ENCODE results near the gene KCNQ1.

Gene KCNQ1

GRCh38 chr11:2752923-2753322 is 308.1 kb downstream of the KCNQ1 start:
- no peak overlapping the region for H3K27ac ChIP-seq (ENCODE audit: insufficient read depth, low read length, poor library complexity, severe bottlenecking)
- H3K36me3 ChIP-seq (ENCODE audit: control insufficient read depth, insufficient read depth, low read length): no peaks in the 10 kb centered on the region
- no peaks in the 10 kb centered on the region for H3K27me3 ChIP-seq (replicated peaks; ENCODE audit: control insufficient read depth, insufficient read depth, low read length, poor library complexity, severe bottlenecking)
- H3K4me3 ChIP-seq (ENCODE audit: insufficient read depth, low read depth, low read length, poor library complexity, severe bottlenecking): no peak overlapping the region
- no peak for DNase-seq
- H3K9me3 ChIP-seq (ENCODE audit: control insufficient read depth, low read length): no peaks in the 10 kb centered on the region
- no peaks in the 10 kb centered on the region for H3K4me1 ChIP-seq (ENCODE audit: control insufficient read depth, insufficient read depth, low read length, poor library complexity, severe bottlenecking)

- Histone ChIP-seq H3K4me3 (ENCODE audit: insufficient read depth, low read depth, low read length, poor library complexity, severe bottlenecking) (no peak overlapping the region), H3K4me1 (ENCODE audit: control insufficient read depth, insufficient read depth, low read length, poor library complexity, severe bottlenecking) (no peaks in the 10 kb centered on the region), H3K36me3 (ENCODE audit: control insufficient read depth, insufficient read depth, low read length) (no peaks in the 10 kb centered on the region), H3K27ac (ENCODE audit: insufficient read depth, low read length, poor library complexity, severe bottlenecking) (no peak overlapping the region), H3K9me3 (ENCODE audit: control insufficient read depth, low read length) (no peaks in the 10 kb centered on the region), H3K27me3 (replicated peaks; ENCODE audit: control insufficient read depth, insufficient read depth, low read length, poor library complexity, severe bottlenecking) (no peaks in the 10 kb centered on the region)
- DNase-seq: no peak
Measured at GRCh38 chr11:2754008-2754407, 309.2 kb downstream of the KCNQ1 start.

GRCh38 chr11:2755071-2755470 is 310.3 kb downstream of the KCNQ1 start:
- no peak for DNase-seq
- H3K4me3 ChIP-seq (ENCODE audit: insufficient read depth, low read depth, low read length, poor library complexity, severe bottlenecking): no peak overlapping the region
- no peaks in the 10 kb centered on the region for H3K9me3 ChIP-seq (ENCODE audit: control insufficient read depth, low read length)
- no peak overlapping the region for H3K27ac ChIP-seq (ENCODE audit: insufficient read depth, low read length, poor library complexity, severe bottlenecking)
- H3K27me3 ChIP-seq (replicated peaks; ENCODE audit: control insufficient read depth, insufficient read depth, low read length, poor library complexity, severe bottlenecking): no peaks in the 10 kb centered on the region
- H3K4me1 ChIP-seq (ENCODE audit: control insufficient read depth, insufficient read depth, low read length, poor library complexity, severe bottlenecking): no peaks in the 10 kb centered on the region
- no peaks in the 10 kb centered on the region for H3K36me3 ChIP-seq (ENCODE audit: control insufficient read depth, insufficient read depth, low read length)

- H3K36me3 ChIP-seq (ENCODE audit: control insufficient read depth, insufficient read depth, low read length): no peaks in the 10 kb centered on the region
- H3K9me3 ChIP-seq (ENCODE audit: control insufficient read depth, low read length): no peaks in the 10 kb centered on the region
- no peak for DNase-seq
- no peaks in the 10 kb centered on the region for H3K27me3 ChIP-seq (replicated peaks; ENCODE audit: control insufficient read depth, insufficient read depth, low read length, poor library complexity, severe bottlenecking)
- H3K27ac ChIP-seq (ENCODE audit: insufficient read depth, low read length, poor library complexity, severe bottlenecking): no peak overlapping the region
- no peaks in the 10 kb centered on the region for H3K4me1 ChIP-seq (ENCODE audit: control insufficient read depth, insufficient read depth, low read length, poor library complexity, severe bottlenecking)
- H3K4me3 ChIP-seq (ENCODE audit: insufficient read depth, low read depth, low read length, poor library complexity, severe bottlenecking): no peak overlapping the region
Measured at GRCh38 chr11:2758751-2759150, 313.9 kb downstream of the KCNQ1 start.

GRCh38 chr11:2759228-2760195 is 314.7 kb downstream of the KCNQ1 start:
- Histone ChIP-seq H3K4me1 (ENCODE audit: control insufficient read depth, insufficient read depth, low read length, poor library complexity, severe bottlenecking) (no peaks in the 10 kb centered on the region), H3K4me3 (ENCODE audit: insufficient read depth, low read depth, low read length, poor library complexity, severe bottlenecking) (no peak overlapping the region), H3K36me3 (ENCODE audit: control insufficient read depth, insufficient read depth, low read length) (no peaks in the 10 kb centered on the region), H3K9me3 (ENCODE audit: control insufficient read depth, low read length) (no peaks in the 10 kb centered on the region), H3K27ac (ENCODE audit: insufficient read depth, low read length, poor library complexity, severe bottlenecking) (no peak overlapping the region), H3K27me3 (replicated peaks; ENCODE audit: control insufficient read depth, insufficient read depth, low read length, poor library complexity, severe bottlenecking) (no peaks in the 10 kb centered on the region)
- DNase-seq: no peak

- H3K36me3 ChIP-seq (ENCODE audit: control insufficient read depth, insufficient read depth, low read length): no peaks in the 10 kb centered on the region
- H3K4me1 ChIP-seq (ENCODE audit: control insufficient read depth, insufficient read depth, low read length, poor library complexity, severe bottlenecking): no peaks in the 10 kb centered on the region
- no peak overlapping the region for H3K4me3 ChIP-seq (ENCODE audit: insufficient read depth, low read depth, low read length, poor library complexity, severe bottlenecking)
- H3K27ac ChIP-seq (ENCODE audit: insufficient read depth, low read length, poor library complexity, severe bottlenecking): no peak overlapping the region
- DNase-seq: no peak
- no peaks in the 10 kb centered on the region for H3K27me3 ChIP-seq (replicated peaks; ENCODE audit: control insufficient read depth, insufficient read depth, low read length, poor library complexity, severe bottlenecking)
- H3K9me3 ChIP-seq (ENCODE audit: control insufficient read depth, low read length): no peaks in the 10 kb centered on the region
Measured at GRCh38 chr11:2760196-2760871, 315.5 kb downstream of the KCNQ1 start.

GRCh38 chr11:2761131-2762030 is 316.6 kb downstream of the KCNQ1 start:
- H3K4me3 ChIP-seq (ENCODE audit: insufficient read depth, low read depth, low read length, poor library complexity, severe bottlenecking): no peak overlapping the region
- no peaks in the 10 kb centered on the region for H3K9me3 ChIP-seq (ENCODE audit: control insufficient read depth, low read length)
- no peaks in the 10 kb centered on the region for H3K4me1 ChIP-seq (ENCODE audit: control insufficient read depth, insufficient read depth, low read length, poor library complexity, severe bottlenecking)
- H3K27me3 ChIP-seq (replicated peaks; ENCODE audit: control insufficient read depth, insufficient read depth, low read length, poor library complexity, severe bottlenecking): no peaks in the 10 kb centered on the region
- no peak for DNase-seq
- H3K27ac ChIP-seq (ENCODE audit: insufficient read depth, low read length, poor library complexity, severe bottlenecking): no peak overlapping the region
- no peaks in the 10 kb centered on the region for H3K36me3 ChIP-seq (ENCODE audit: control insufficient read depth, insufficient read depth, low read length)

GRCh38 chr11:2762031-2762380 is 317.2 kb downstream of the KCNQ1 start:
- Histone ChIP-seq H3K27me3 (replicated peaks; ENCODE audit: control insufficient read depth, insufficient read depth, low read length, poor library complexity, severe bottlenecking) (no peaks in the 10 kb centered on the region), H3K4me3 (ENCODE audit: insufficient read depth, low read depth, low read length, poor library complexity, severe bottlenecking) (no peak overlapping the region), H3K9me3 (ENCODE audit: control insufficient read depth, low read length) (no peaks in the 10 kb centered on the region), H3K27ac (ENCODE audit: insufficient read depth, low read length, poor library complexity, severe bottlenecking) (no peak overlapping the region), H3K36me3 (ENCODE audit: control insufficient read depth, insufficient read depth, low read length) (no peaks in the 10 kb centered on the region), H3K4me1 (ENCODE audit: control insufficient read depth, insufficient read depth, low read length, poor library complexity, severe bottlenecking) (no peaks in the 10 kb centered on the region)
- no peak for DNase-seq

- no peak overlapping the region for H3K4me3 ChIP-seq (ENCODE audit: insufficient read depth, low read depth, low read length, poor library complexity, severe bottlenecking)
Measured at GRCh38 chr11:2762451-2762850, 317.6 kb downstream of the KCNQ1 start.

More at GRCh38 chr11:2762451-2762850, 317.6 kb downstream of the KCNQ1 start:
- no peaks in the 10 kb centered on the region for H3K9me3 ChIP-seq (ENCODE audit: control insufficient read depth, low read length)
- H3K27me3 ChIP-seq (replicated peaks; ENCODE audit: control insufficient read depth, insufficient read depth, low read length, poor library complexity, severe bottlenecking): no peaks in the 10 kb centered on the region
- H3K4me1 ChIP-seq (ENCODE audit: control insufficient read depth, insufficient read depth, low read length, poor library complexity, severe bottlenecking): no peaks in the 10 kb centered on the region
- no peaks in the 10 kb centered on the region for H3K36me3 ChIP-seq (ENCODE audit: control insufficient read depth, insufficient read depth, low read length)
- no peak for DNase-seq
- no peak overlapping the region for H3K27ac ChIP-seq (ENCODE audit: insufficient read depth, low read length, poor library complexity, severe bottlenecking)
